Activated CD4-positive, alpha-beta memory T cell treated with anti-CD3 and anti-CD28 coated beads for 36 hours (primary cell): ENCODE measurements around the gene GEN1. TPM values are rescaled to one million over a fixed set of nuclear protein-coding genes. Genes with fewer than 3 reads are reported as not detected.
A peak's percentile ranks its signal among the peaks of the same experiment; 100 is the strongest.

Experiments used
- CTCF ChIA-PET: fragments of 350-600 bp; sonication (Branson Sonifier 250); formaldehyde crosslinking; loops from one replicate; lab custom pipeline; 2021; ENCODE audit warnings: antibody characterized with exemption, inconsistent platforms; lab: Charles Lee
- POLR2A ChIA-PET: fragments of 350-600 bp; sonication (Branson Sonifier 250); formaldehyde crosslinking; loops from one replicate; lab custom pipeline; 2021; ENCODE audit warnings: antibody characterized with exemption; lab: Charles Lee
- DNase-seq: peaks from one replicate; pipeline ENCODE4 v3.0.0-alpha.2; 2020
- H3K27ac Mint-ChIP-seq: one replicate; pipeline ENCODE4 v1.8.0; 2021; ENCODE audit warnings: mixed read lengths
- H3K27me3 Mint-ChIP-seq: one replicate; pipeline ENCODE4 v1.8.0; 2021; ENCODE audit warnings: mixed read lengths
- H3K36me3 Mint-ChIP-seq: one replicate; pipeline ENCODE4 v1.8.0; 2021; ENCODE audit warnings: mixed read lengths
- H3K4me1 Mint-ChIP-seq: one replicate; pipeline ENCODE4 v1.8.0; 2021; ENCODE audit warnings: low read depth, mixed read lengths
- H3K4me3 Mint-ChIP-seq: one replicate; pipeline ENCODE4 v1.8.0; 2021; ENCODE audit warnings: mild to moderate bottlenecking, mixed read lengths
- H3K9me3 Mint-ChIP-seq: one replicate; pipeline ENCODE4 v1.8.0; 2021; ENCODE audit warnings: mixed read lengths
- intact Hi-C: fragments of 100-400 bp; cut with micrococcal nuclease; formaldehyde crosslinking; loops from one replicate; pipeline ENCODE4 v1.15.1; 2023
- total RNA-seq, 2 experiments: library from RNA; stranded (reverse); gene quantifications; one replicate each; pipeline ENCODE4 v1.2.3, GENCODE V29; 2021

GEN1 gene
- total RNA-seq, 2 experiments from 2014 or later: 24.0 to 30.9 TPM

DNA sequence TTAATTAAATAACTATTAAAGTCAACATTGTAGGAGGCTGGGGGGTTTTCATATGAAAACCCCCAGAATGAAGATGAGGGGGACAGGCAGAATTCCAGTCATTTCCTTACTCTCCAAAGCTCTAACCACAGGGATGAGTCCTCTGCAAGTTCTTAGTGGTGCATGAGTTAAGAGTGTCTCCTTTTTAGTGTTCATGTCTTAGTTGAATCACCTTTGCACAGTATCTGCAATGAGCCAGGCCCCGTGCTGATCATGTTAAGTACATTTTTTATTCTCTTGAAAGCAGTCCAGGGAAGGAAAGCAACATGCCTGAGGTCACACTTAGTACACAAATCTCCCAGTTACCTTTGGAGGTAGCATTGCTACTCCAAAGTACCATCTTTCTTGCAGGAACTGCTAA is 36.6 kb downstream of the GEN1 start:
- H3K27me3 Mint-ChIP-seq: peaks cover 22% of the 10 kb centered on the region
- no peaks in the 10 kb centered on the region for H3K9me3 Mint-ChIP-seq
- CTCF ChIA-PET: no interaction called here

DNA sequence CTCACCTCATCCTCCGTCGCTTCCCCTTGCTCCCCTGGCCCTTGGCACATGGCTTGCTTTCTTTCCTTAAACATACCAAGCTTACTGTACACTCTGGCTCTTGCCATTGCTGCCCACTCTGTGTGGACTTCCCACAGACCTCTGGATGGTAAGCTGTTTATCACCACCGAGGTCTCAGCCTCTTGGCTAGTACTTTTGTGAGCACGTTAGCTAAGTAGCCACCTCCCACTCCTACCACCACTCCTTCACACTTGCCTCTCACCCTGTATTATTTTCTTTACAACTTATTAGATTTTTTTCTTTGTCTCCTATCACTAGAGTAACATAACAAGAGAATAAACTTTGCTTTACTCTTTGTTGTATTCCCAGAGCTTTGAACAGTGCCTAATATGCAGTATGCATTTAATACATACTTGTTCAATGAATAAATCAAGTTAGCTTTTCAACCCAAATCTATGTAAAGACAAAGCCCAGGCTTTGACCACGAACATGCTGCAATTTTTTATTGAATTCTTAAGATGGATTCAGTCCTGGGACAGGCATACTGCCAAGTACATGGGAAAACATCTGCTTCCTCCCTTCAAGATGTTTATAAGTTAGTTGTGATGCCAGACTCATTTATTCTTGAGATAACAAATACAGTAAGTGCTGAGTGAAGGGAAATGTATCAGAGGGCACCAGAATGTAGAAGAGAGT is 37.3 kb downstream of the GEN1 start:
- H3K9me3 Mint-ChIP-seq: no peaks in the 10 kb centered on the region

More for the DNA sequence above, 36.6 kb downstream of the GEN1 start:
- POLR2A ChIA-PET: no interaction called here
- no peak overlapping the region for H3K27ac Mint-ChIP-seq
- no peak for DNase-seq
- no peak overlapping the region for H3K4me3 Mint-ChIP-seq
- no peaks in the 10 kb centered on the region for H3K4me1 Mint-ChIP-seq
- intact Hi-C loops: no loop called here
- H3K36me3 Mint-ChIP-seq: no peaks in the 10 kb centered on the region

GRCh38 chr2:17791817-17792130 is 37.8 kb downstream of the GEN1 start:
- ChIA-PET CTCF (interaction anchor here (1.3 kb wide), 1 partner anchor 9 kb away, joined by 3 read pairs; no protein-coding TSS in a partner anchor), POLR2A (no interaction called here)
- Mint-ChIP-seq H3K9me3 (no peaks in the 10 kb centered on the region), H3K27me3 (peaks cover 26% of the 10 kb centered on the region), H3K4me1 (no peaks in the 10 kb centered on the region), H3K36me3 (no peaks in the 10 kb centered on the region), H3K4me3 (no peak overlapping the region), H3K27ac (no peak overlapping the region)
- no peak for DNase-seq
- intact Hi-C loops: no loop called here

More for the DNA sequence above, 37.3 kb downstream of the GEN1 start:
- no peaks in the 10 kb centered on the region for H3K4me1 Mint-ChIP-seq
- ChIA-PET POLR2A (no interaction called here), CTCF (interaction anchor here (1.3 kb wide), 1 partner anchor 9 kb away, joined by 3 read pairs; no protein-coding TSS in a partner anchor)
- no peak overlapping the region for H3K4me3 Mint-ChIP-seq
- intact Hi-C loops: no loop called here
- DNase-seq: no peak
- H3K27me3 Mint-ChIP-seq: peaks cover 24% of the 10 kb centered on the region
- H3K36me3 Mint-ChIP-seq: no peaks in the 10 kb centered on the region
- H3K27ac Mint-ChIP-seq: no peak overlapping the region

DNA sequence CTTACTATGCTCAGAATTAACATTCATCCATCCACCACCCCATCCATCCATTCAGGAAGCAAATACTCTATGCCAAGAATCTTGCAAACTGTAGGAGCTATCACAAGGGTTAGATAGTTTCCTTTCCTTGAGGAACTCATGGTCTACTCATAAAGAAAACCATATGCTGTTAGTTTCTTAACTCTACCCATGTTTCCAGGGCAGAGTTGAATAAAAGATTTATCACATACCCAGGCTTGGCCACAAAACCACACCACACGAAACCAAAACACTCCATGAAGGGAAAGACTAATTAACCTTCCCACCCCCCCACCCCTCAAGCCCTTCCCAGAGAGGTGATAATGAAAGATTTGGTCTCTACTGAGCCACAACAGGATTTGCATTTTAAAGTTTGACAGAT is 38.6 kb downstream of the GEN1 start:
- no peaks in the 10 kb centered on the region for H3K36me3 Mint-ChIP-seq
- no peaks in the 10 kb centered on the region for H3K4me1 Mint-ChIP-seq
- ChIA-PET CTCF (no interaction called here), POLR2A (no interaction called here)
- H3K9me3 Mint-ChIP-seq: no peaks in the 10 kb centered on the region
- H3K27ac Mint-ChIP-seq: no peak overlapping the region
- H3K4me3 Mint-ChIP-seq: no peak overlapping the region
- intact Hi-C loops: no loop called here
- DNase-seq: peak; percentile 24
- peaks cover 26% of the 10 kb centered on the region for H3K27me3 Mint-ChIP-seq

DNA sequence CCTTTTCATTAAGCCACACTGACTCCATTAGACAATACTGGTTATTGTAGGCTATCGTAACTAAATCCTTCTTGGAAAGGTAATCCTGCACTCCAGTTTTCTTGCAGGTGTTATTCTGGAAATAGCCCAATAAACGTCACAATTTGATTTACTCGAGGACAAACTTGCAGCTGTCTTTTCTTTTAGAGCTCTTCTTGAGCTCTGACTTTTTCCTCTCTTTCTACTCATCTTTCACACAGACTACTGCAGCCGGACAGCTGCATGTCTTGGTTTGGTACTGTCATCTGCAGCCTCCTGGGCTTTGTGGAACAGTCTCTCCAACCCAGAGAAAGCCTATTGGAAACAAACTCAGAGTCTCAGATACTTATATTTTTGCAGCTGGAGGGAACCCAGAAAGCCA is 39.4 kb downstream of the GEN1 start:
- Mint-ChIP-seq H3K27ac (no peak overlapping the region), H3K27me3 (peaks cover 26% of the 10 kb centered on the region), H3K4me3 (no peak overlapping the region), H3K36me3 (no peaks in the 10 kb centered on the region), H3K4me1 (no peaks in the 10 kb centered on the region), H3K9me3 (no peaks in the 10 kb centered on the region)
- intact Hi-C loops: no loop called here
- POLR2A ChIA-PET: no interaction called here
- CTCF ChIA-PET: no interaction called here
- DNase-seq: no peak

- Mint-ChIP-seq H3K36me3 (no peaks in the 10 kb centered on the region), H3K27ac (no peak overlapping the region), H3K4me1 (no peaks in the 10 kb centered on the region), H3K9me3 (no peaks in the 10 kb centered on the region), H3K4me3 (no peak overlapping the region), H3K27me3 (peaks cover 26% of the 10 kb centered on the region)
- POLR2A ChIA-PET: no interaction called here
- intact Hi-C loops: no loop called here
- DNase-seq: no peak
- CTCF ChIA-PET: no interaction called here
These were observed 39.9 kb downstream of the GEN1 start for GRCh38 chr2:17793803-17794354.

- Mint-ChIP-seq H3K27ac (no peak overlapping the region), H3K9me3 (no peaks in the 10 kb centered on the region), H3K27me3 (peaks cover 26% of the 10 kb centered on the region), H3K4me3 (no peak overlapping the region), H3K36me3 (no peaks in the 10 kb centered on the region), H3K4me1 (no peaks in the 10 kb centered on the region)
- ChIA-PET CTCF (no interaction called here), POLR2A (no interaction called here)
- DNase-seq: no peak
- intact Hi-C loops: no loop called here
These were observed 41.4 kb downstream of the GEN1 start for GRCh38 chr2:17795309-17795708.

- CTCF ChIA-PET: no interaction called here
- no peak for DNase-seq
- Mint-ChIP-seq H3K9me3 (no peaks in the 10 kb centered on the region), H3K4me1 (no peaks in the 10 kb centered on the region), H3K36me3 (no peaks in the 10 kb centered on the region), H3K4me3 (no peak overlapping the region), H3K27me3 (peaks cover 14% of the 10 kb centered on the region), H3K27ac (no peak overlapping the region)
- POLR2A ChIA-PET: no interaction called here
- intact Hi-C loops: no loop called here
These were observed 44.4 kb downstream of the GEN1 start for GRCh38 chr2:17798338-17798737.

GRCh38 chr2:17799301-17800120 is 45.6 kb downstream of the GEN1 start:
- Mint-ChIP-seq H3K27ac (no peak overlapping the region), H3K36me3 (no peaks in the 10 kb centered on the region), H3K9me3 (no peaks in the 10 kb centered on the region), H3K4me3 (no peak overlapping the region), H3K27me3 (peaks cover 10% of the 10 kb centered on the region), H3K4me1 (no peaks in the 10 kb centered on the region)
- ChIA-PET CTCF (interaction anchor here (1.2 kb wide), 1 partner anchor 8 kb away, joined by 3 read pairs; no protein-coding TSS in a partner anchor), POLR2A (no interaction called here)
- no peak for DNase-seq
- intact Hi-C loops: no loop called here

DNA sequence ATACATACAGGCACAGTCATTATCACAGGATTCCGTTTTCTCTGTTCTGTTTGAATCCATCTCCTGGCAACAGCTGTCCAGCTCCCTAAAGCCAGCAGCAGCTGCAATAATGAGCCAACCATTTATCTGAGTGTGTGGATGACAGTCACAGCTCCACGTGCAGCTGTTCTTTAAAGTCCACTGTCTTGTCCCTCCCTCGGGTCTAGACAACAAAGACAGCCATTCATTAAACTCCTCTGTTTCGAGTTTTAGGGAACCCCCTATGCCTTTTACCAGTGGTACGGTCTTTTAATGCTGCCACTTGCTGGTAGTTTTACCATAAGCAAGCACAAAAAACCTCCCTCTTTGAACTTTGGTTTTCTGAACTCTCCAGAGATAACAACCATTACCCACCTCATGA is 46.3 kb downstream of the GEN1 start:
- ChIA-PET CTCF (interaction anchor here (1.2 kb wide), 1 partner anchor 9 kb away, joined by 3 read pairs; no protein-coding TSS in a partner anchor), POLR2A (no interaction called here)
- Mint-ChIP-seq H3K27ac (no peak overlapping the region), H3K4me1 (no peaks in the 10 kb centered on the region), H3K36me3 (no peaks in the 10 kb centered on the region), H3K9me3 (no peaks in the 10 kb centered on the region), H3K27me3 (peaks cover 6% of the 10 kb centered on the region), H3K4me3 (no peak overlapping the region)
- no peak for DNase-seq
- intact Hi-C loops: no loop called here

- Mint-ChIP-seq H3K27ac (no peak overlapping the region), H3K9me3 (no peaks in the 10 kb centered on the region), H3K4me1 (no peaks in the 10 kb centered on the region), H3K36me3 (no peaks in the 10 kb centered on the region), H3K4me3 (no peak overlapping the region), H3K27me3 (peaks cover 6% of the 10 kb centered on the region)
- ChIA-PET CTCF (interaction anchor here (1.2 kb wide), 1 partner anchor 9 kb away, joined by 3 read pairs; no protein-coding TSS in a partner anchor), POLR2A (no interaction called here)
- DNase-seq: no peak
- intact Hi-C loops: no loop called here
These were observed 46.9 kb downstream of the GEN1 start for GRCh38 chr2:17800693-17801458.

DNA sequence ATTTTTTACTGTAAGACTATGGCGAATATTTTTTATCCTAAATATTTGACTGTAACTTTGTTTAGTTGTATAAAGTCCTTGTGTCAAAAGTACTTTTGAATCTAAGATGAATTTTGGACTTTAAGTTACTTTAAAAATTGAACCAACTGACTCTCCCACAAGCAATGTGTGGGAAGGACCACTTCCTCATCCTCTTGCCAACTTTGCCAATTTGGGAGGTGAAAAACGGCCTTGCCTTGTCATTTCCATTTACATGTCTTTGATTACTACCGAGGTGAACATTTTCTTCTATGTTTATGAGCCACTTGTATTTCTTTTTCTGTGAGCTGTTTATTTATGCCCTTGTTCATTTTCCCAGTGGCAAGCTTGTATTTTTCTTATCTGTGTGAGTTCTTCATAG is 49.6 kb downstream of the GEN1 start:
- no peaks in the 10 kb centered on the region for H3K9me3 Mint-ChIP-seq
- no peak overlapping the region for H3K27ac Mint-ChIP-seq
- DNase-seq: no peak
- CTCF ChIA-PET: no interaction called here
- peaks cover 8% of the 10 kb centered on the region for H3K27me3 Mint-ChIP-seq
- H3K4me1 Mint-ChIP-seq: no peaks in the 10 kb centered on the region
- intact Hi-C loops: no loop called here
- no peak overlapping the region for H3K4me3 Mint-ChIP-seq
- POLR2A ChIA-PET: no interaction called here
- no peaks in the 10 kb centered on the region for H3K36me3 Mint-ChIP-seq
